ENCODE data around the gene NFKB1.

DNA sequence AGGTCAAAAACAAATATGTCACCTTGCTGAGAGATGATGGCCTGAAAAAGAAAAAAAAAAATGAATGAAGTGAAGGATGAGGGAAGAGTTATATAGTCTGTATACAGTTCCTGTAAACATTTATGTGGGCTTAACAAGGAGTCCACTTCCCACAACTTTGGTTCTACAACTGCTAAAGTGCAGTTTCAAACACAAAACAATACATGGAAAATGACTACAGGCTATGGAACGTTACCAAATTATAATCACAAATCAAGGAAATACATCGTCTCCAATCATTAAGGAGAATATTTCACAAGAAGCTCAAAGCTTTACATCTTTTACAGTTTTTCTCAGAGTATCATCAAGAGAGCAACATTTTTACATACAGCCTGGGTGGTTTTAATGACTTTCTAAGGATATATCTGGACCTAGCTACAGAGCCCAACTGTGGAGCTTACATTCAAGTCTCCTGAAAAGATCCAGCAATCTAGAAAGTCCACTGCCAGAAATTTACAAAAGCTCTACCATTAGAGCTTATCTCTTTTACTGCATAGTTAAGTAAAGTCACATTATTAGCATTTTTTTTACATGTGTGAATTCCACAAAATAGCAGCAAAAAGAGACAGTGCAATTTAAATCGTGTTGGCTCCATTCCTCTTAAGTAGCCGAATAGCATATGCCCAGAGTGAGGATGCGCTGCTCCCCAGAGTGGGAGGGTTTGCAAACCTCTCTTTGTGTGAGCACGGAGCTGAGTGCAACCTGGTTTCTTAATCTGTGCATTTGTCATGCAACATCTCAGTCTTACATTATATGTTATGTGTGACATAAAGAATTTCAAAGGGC, 131.3 kb downstream of the NFKB1 start:
- TF ChIP-seq, protein P1, sequence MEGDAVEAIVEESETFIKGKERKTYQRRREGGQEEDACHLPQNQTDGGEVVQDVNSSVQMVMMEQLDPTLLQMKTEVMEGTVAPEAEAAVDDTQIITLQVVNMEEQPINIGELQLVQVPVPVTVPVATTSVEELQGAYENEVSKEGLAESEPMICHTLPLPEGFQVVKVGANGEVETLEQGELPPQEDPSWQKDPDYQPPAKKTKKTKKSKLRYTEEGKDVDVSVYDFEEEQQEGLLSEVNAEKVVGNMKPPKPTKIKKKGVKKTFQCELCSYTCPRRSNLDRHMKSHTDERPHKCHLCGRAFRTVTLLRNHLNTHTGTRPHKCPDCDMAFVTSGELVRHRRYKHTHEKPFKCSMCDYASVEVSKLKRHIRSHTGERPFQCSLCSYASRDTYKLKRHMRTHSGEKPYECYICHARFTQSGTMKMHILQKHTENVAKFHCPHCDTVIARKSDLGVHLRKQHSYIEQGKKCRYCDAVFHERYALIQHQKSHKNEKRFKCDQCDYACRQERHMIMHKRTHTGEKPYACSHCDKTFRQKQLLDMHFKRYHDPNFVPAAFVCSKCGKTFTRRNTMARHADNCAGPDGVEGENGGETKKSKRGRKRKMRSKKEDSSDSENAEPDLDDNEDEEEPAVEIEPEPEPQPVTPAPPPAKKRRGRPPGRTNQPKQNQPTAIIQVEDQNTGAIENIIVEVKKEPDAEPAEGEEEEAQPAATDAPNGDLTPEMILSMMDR (IDR thresholded peaks at IDR 0.05): no peak
- TF ChIP-seq EZH2 (IDR thresholded peaks at IDR 0.05; ENCODE audit: borderline replicate concordance, insufficient read depth, low read depth, low read length, poor library complexity, severe bottlenecking): no peak

All from B cell (primary cell).